IgD-negative memory B cell (primary cell): ENCODE results near the gene TMEM204. TPM values are rescaled to one million over a fixed set of nuclear protein-coding genes. Genes with fewer than 3 reads are reported as not detected.

ENCODE experiments used
- H3K27ac Mint-ChIP-seq, 3 donors: one replicate each; pipeline ENCODE4 v1.8.0; 2020 to 2022; ENCODE audit warnings: mild to moderate bottlenecking in 3 of 3, mixed read lengths in 3 of 3, moderate library complexity in 1 of 3
- H3K27me3 Mint-ChIP-seq: one replicate; pipeline ENCODE4 v1.8.0; 2021; ENCODE audit warnings: mixed read lengths
- H3K36me3 Mint-ChIP-seq: one replicate; pipeline ENCODE4 v1.8.0; 2020; ENCODE audit warnings: mild to moderate bottlenecking, mixed read lengths
- H3K4me1 Mint-ChIP-seq, 3 donors: one replicate each; pipeline ENCODE4 v1.8.0; 2020 to 2022; ENCODE audit warnings: mixed read lengths in 3 of 3, mild to moderate bottlenecking in 1 of 3
- H3K4me3 Mint-ChIP-seq, 4 donors: one replicate each; pipeline ENCODE4 v1.8.0; 2020 to 2022; ENCODE audit warnings: mild to moderate bottlenecking in 4 of 4, mixed read lengths in 4 of 4, moderate library complexity in 3 of 4
- H3K9me3 Mint-ChIP-seq, 3 donors: one replicate each; pipeline ENCODE4 v1.8.0; 2020 to 2021; ENCODE audit warnings: mixed read lengths in 3 of 3, mild to moderate bottlenecking in 1 of 3
- polyA plus RNA-seq: library from polyadenylated mRNA; unstranded; fragments of 300-500 nt; fragmentation: Illumina TruSeq; gene quantifications from one replicate; pipeline ENCODE4 v1.2.3, GENCODE V29; 2021

TMEM204 gene
- 2.9 TPM for polyA plus RNA-seq

DNA sequence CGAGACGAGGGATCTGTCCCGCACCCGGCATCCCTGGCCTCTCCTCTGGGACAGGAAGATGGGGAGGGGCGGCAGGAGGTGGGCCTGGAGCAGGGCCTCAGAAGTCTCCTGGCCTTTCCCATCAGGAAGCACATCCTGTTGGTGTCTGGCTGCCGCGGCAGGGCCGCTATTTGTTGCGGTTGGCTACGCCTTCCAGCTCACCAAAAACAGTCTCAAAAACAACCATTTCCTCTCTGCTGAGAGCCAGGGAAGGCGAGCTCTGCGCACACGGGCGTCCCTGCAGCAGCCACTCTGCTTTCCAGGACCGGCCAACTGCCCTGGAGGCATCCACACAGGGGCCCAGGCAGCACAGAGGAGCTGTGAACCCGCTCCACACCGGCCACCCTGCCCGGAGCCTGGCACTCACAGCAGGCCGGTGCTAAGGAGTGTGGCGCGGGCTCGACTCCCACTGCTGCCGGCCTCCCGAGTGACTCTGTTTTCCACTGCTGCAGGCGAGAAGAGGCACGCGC is at the start of gene TMEM204:
TMEM204 (plus strand) TSS at position 224 of the 509 bp plus-strand sequence. CDS start 610 bp downstream, outside the sequence.
- H3K4me3 Mint-ChIP-seq = peak within 1 kb of the TSS in 3 of 4 donors; percentile 71 to 95 (median 89)
- H3K27ac Mint-ChIP-seq = peak within 1 kb of the TSS in 1 of 3 donors; percentile 78
- H3K27me3 Mint-ChIP-seq = no peaks in the 10 kb centered on the region
- H3K36me3 Mint-ChIP-seq = peaks cover 1% of the 10 kb centered on the region
- H3K9me3 Mint-ChIP-seq = no peaks in the 10 kb centered on the region
- H3K4me1 Mint-ChIP-seq = peaks cover 9 to 14% (median 14%) of the 10 kb centered on the region in 3 donors

DNA sequence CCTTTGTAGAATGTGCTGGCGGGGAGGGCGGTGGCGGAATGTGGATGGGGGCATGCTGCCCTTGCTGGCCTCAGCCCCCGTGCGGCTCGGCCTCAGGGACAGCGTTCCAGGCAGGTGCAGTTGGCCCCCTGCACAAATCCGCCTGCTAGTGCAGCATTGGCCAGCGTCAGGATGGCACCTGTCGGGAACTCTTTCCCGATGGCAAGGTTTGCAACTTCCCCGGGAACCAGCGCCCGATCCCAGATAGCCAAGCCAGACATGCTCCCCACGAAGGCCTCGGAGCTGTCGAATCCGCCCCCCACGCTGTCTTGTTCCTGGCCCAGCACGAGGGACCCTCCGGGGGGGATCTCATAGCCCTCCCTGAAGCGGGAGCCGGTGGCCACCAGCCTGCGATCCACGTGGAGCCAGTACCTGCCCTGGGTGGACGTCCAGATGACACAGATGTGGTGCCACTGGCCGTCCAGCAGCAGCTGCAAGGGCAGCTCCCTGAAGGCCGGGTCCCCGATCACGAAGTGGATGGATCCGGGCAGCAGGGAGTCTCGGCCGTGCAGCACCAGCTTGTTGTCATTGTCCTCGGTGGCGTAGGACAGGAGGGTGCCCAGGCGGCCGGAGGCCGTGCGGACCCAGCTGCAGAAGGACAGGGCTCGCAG is 47.5 kb upstream of the TMEM204 start:
- Mint-ChIP-seq H3K4me3 (no peak overlapping the region), H3K36me3 (no peaks in the 10 kb centered on the region), H3K4me1 (peaks cover 0 to 17% (median 7%) of the 10 kb centered on the region in 3 donors), H3K27me3 (no peaks in the 10 kb centered on the region), H3K27ac (no peak overlapping the region), H3K9me3 (no peaks in the 10 kb centered on the region)

DNA sequence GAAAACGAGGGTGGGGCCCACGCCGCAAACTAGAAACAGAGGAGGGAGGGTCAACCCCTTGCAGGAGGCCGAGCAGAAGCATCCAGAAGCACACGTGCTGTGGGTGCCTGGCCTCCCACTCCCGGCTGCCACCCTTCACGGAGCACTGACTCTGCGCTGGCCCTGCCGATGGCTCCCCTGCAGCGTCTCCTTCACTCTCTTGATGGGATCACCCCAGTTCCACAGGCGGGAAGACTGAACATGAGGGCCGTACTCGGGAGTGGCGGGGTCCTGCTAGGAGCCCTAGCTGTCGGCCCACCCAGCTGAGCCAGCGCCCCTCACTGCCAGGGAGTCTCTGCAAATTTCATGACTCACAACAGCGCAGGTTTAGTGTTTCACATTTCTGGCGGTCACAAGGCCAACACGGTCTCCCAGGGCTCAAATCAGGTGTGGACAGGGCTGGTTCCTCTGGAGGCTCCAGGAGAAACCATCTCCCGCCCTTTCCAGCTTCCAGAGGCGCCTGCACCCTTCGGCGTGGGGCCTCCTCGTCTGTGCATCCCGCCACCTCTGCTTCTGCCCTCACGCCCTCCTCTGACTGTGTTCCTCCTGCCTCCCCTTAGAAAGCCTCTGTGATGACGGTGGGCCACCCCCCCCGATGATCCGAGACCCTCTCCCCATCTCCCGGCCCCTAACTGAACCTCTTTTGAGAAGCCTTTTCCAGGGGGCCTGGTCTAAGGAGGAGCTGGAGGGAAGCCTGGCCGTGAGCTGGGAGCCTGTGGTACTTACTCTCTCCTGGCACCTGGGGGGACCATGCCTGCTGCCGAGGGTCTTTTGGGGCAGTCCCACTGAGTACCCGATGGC is 46.7 kb upstream of the TMEM204 start:
- Mint-ChIP-seq H3K9me3 (no peaks in the 10 kb centered on the region), H3K4me3 (no peak overlapping the region), H3K27me3 (no peaks in the 10 kb centered on the region), H3K27ac (peak overlapping the region in 1 of 3 donors; percentile 18), H3K4me1 (peaks cover 0 to 12% (median 2%) of the 10 kb centered on the region in 3 donors), H3K36me3 (no peaks in the 10 kb centered on the region)

DNA sequence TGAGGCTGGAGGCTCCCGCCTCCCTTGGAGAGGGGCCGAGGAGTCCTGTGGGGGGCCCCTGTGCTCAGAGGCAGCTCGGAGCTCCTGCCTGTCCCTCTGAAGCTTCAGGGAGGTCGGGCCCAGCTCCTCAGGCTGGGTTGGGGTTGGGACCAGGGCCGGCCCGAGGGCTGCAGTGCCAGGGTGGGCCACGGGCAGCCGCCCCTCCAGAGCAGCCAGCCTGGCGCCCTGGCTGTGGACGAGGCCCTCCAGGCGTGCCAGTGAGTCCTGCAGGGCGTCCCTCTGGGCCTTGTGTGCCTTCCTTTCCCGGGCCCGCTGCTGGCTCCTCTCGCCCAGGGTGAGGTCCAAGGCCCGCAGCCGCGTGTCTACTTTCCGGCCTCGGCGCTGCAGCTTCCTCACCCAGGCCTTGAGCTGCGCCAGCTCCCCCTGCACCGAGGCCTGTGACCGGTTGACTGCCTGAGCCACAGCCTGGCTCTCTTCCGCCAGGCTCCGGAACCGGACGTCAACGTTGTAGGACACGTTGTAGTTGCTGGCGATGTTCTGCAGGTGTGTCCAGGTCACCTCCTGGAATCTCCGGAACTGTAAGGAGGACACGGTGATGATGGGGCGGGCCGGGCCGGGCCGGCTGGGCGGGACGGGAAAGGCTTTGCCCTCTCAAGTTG is 45.9 kb upstream of the TMEM204 start:
- Mint-ChIP-seq H3K36me3 (no peaks in the 10 kb centered on the region), H3K27me3 (no peaks in the 10 kb centered on the region), H3K4me3 (no peak overlapping the region), H3K9me3 (no peaks in the 10 kb centered on the region), H3K4me1 (peaks cover 5 to 9% (median 5%) of the 10 kb centered on the region in 3 donors), H3K27ac (no peak overlapping the region)

DNA sequence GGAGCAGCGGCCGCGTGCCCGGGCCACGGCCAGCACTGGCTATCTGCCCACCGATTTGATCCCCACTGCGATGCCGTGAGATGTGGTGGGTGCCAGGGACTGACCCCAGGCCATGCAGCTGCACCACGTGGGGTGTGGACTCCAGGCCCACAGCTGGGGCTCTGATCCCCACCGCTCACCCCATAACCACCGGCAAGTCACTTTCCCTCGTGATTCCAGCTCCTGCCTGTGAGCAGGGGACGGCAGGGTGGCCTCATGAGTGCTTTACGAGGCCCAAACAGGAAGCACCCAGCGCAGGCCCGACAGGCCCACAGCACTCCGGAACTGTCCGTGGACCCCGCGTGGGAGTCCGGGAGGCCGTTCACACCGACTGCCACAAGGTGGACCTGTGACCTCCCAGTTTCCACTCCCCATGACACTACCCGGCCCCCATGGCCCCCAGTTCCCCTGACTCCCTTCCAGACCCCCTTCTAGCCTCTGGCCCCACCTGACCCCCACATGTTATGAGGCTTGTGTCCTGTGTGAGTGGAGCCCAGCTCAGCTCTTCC is 45.3 kb upstream of the TMEM204 start:
- Mint-ChIP-seq H3K9me3 (no peaks in the 10 kb centered on the region), H3K4me1 (peaks cover 10 to 12% (median 10%) of the 10 kb centered on the region in 3 donors), H3K27ac (peak overlapping the region in 1 of 3 donors; percentile 45), H3K27me3 (no peaks in the 10 kb centered on the region), H3K4me3 (no peak overlapping the region), H3K36me3 (peaks cover 1% of the 10 kb centered on the region)

DNA sequence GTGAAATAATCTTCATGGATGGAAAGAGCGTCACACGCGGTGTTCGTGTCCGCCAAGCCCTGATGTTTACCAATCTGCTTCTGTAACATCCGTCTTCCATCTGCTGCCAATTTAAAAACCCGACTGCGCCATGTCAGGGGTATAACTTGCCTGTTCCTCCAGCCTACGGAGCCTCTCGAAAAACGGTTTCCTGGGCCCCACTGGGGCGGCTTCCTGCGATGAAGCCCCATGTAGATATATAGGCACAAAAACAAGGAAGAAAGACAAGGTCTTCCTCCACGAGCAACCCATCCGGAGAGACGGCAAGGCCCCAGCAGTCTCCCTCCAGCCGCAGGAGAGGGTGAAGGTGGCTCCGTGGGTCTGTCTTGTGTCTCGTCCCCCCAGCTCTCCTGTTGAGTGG is 44.8 kb upstream of the TMEM204 start, which contains the start of gene PTX4:
PTX4 (minus strand) TSS at position 326 of the 400 bp plus-strand sequence; CDS start at position 291, 35 bp downstream.
- peak within 1 kb of the TSS in 2 of 3 donors; percentile 45 to 77 for H3K27ac Mint-ChIP-seq
- H3K9me3 Mint-ChIP-seq = no peaks in the 10 kb centered on the region
- H3K27me3 Mint-ChIP-seq = no peaks in the 10 kb centered on the region
- H3K4me1 Mint-ChIP-seq = peaks cover 10 to 12% (median 10%) of the 10 kb centered on the region in 3 donors
- peak within 1 kb of the TSS in 1 of 4 donors; percentile 28 for H3K4me3 Mint-ChIP-seq
- H3K36me3 Mint-ChIP-seq = peaks cover 1% of the 10 kb centered on the region

DNA sequence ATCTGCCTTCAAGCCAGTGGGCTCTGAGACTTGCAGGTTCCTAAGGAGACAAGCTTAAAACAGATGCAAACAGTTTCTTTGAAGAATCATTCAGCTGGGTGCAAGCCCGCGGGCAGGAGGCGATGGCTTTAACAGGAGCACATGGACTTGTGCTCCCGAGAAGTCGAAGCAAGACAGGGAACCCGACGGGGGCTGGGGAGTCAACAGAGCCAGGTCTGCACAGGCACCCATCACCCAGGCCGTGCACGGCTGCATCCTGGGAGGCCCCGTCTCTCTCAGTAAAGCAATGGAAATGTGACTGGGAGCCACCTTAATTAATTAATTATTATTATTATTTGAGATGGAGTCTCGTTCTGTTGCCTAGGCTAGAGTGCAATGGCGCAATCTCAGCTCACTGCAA is 44.4 kb upstream of the TMEM204 start:
- Mint-ChIP-seq H3K27me3 (no peaks in the 10 kb centered on the region), H3K9me3 (no peaks in the 10 kb centered on the region), H3K4me3 (no peak overlapping the region), H3K27ac (peak overlapping the region in 1 of 3 donors; percentile 77), H3K36me3 (peaks cover 1% of the 10 kb centered on the region), H3K4me1 (peaks cover 8 to 10% (median 10%) of the 10 kb centered on the region in 3 donors)

DNA sequence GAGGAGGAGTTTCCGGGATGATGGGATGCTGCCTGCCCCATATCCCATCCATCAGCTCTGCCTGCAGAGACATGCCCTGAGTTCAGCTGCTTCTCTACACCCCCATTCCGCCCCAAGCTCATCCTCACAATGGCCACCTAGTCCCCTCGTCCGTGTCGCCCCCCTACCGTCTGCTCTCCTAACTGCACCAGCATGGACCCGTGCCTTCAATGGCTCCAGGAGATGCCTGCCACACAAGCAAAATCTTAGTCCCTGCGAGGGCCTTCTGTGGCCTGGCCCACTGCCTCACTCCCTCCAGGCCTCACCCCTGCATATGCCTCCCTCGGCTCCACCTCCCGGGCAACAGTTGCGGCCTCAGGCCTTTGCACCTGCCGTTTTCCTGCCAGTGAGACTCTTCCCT is 42.1 kb upstream of the TMEM204 start:
- Mint-ChIP-seq H3K27ac (peak overlapping the region in 1 of 3 donors; percentile 39), H3K9me3 (no peaks in the 10 kb centered on the region), H3K4me3 (peak overlapping the region in 2 of 4 donors; percentile 69 to 73), H3K4me1 (peaks cover 10 to 12% (median 11%) of the 10 kb centered on the region in 3 donors), H3K27me3 (no peaks in the 10 kb centered on the region), H3K36me3 (peaks cover 1% of the 10 kb centered on the region)

DNA sequence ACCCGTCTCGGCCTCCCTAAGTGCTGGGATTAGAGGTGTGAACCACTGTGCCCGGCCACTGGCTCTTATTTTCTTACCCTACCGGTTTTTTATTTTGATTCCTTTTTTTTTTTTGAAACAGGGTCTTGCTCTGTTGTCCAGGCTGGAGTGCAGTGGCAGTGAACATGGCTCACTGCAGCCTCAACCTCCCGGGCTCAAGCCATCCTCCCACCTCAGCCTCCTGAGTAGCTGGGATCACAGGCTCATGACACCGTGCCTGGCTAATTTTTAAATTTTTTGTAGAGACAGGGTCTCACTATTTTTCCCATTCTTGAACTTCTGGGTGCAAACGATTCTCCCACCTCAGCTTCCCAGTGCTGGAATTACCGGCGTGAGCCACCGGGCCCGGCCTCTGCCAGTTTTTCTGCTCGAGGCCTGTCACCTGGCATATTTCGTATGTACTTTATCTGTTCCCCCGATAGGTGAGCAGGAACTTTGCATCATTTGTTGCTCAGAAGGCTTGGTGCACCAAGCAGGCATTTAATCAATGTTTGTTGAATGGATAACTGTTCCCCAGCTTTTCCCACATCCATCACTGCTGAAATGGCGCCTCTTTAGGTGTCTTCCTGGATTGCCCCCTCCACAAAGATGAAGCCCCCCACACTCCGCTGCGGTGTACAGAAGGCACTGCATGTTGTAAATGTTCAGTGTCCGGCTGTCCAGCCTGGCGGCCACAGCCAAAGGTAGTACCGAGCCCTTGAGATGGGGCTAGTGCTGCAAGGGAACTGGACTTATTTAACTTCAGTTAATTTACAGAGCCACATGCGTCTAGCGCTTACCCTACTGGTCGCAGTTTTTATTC is 41.2 kb upstream of the TMEM204 start:
- Mint-ChIP-seq H3K4me3 (peak overlapping the region; percentile 87 to 99 (median 96)), H3K4me1 (peaks cover 10 to 12% (median 11%) of the 10 kb centered on the region in 3 donors), H3K9me3 (no peaks in the 10 kb centered on the region), H3K27me3 (no peaks in the 10 kb centered on the region), H3K27ac (peak overlapping the region; percentile 90 to 99 (median 99)), H3K36me3 (peaks cover 1% of the 10 kb centered on the region)

DNA sequence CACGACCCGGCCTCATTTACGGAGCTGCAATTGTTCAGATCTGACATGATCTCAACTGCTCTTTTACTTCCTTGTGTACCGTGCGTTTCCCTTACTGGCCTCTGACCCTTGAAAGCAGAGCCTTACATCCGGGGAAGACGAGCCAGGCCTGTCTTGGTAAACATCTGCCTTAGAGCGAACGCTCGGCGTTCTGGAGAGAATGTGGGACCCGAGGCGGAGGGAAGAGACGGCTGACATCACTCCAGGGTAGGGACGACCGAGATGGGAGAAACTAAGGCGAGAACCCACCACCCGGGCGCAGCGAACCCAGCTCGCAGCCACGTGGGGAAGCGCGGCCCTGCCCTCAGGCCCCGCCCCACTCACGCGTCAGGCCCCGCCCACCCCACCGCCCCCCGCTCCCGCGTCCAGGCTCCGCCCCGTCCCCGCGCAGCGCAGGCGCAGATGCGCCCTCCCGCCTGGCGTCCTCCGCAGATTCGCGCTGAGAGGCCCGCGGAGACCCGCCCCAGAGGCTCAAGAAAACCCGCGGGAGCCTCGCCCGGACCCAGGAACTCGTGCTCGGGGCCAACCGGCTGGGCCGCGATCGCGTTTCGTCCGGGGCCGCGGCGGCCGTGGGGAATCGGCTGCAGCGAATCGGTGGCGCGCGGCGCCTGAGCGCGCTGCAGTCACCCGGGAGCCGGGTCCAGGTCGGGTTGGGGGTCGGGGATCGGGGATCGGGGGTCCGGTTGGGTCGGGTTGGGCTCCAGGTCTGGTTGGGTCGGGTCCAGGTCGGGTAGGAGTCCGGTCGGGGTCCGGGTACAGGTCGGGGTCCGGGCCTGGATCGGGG is 40.3 kb upstream of the TMEM204 start, which contains the start of gene TELO2:
TELO2 (plus strand) TSS at position 438 of the 823 bp plus-strand sequence. CDS start 922 bp downstream, outside the sequence.
- peaks cover 10 to 12% (median 11%) of the 10 kb centered on the region in 3 donors for H3K4me1 Mint-ChIP-seq
- H3K27me3 Mint-ChIP-seq = no peaks in the 10 kb centered on the region
- H3K27ac Mint-ChIP-seq = peak within 1 kb of the TSS; percentile 90 to 99 (median 99)
- H3K36me3 Mint-ChIP-seq = peaks cover 1% of the 10 kb centered on the region
- H3K4me3 Mint-ChIP-seq = peak within 1 kb of the TSS; percentile 87 to 99 (median 96)
- no peaks in the 10 kb centered on the region for H3K9me3 Mint-ChIP-seq

DNA sequence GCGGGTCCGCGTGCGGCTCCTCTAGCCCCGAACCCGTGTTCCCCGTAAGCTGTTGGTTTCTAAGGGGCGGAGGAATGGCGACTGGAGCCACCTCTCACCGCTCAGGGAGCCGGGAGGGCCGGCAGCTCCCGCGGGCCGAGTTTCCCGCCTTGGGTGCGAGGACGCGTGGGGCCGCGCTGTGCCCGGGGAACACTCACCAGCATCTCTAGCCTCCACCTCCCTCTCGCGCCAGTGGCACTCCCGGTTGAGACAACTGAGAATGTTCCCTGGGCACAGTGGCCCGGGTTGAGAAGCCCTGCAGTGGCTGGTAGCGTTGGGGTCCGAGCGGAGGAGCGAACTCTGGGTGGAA is 39.7 kb upstream of the TMEM204 start:
- H3K27me3 Mint-ChIP-seq = no peaks in the 10 kb centered on the region

DNA sequence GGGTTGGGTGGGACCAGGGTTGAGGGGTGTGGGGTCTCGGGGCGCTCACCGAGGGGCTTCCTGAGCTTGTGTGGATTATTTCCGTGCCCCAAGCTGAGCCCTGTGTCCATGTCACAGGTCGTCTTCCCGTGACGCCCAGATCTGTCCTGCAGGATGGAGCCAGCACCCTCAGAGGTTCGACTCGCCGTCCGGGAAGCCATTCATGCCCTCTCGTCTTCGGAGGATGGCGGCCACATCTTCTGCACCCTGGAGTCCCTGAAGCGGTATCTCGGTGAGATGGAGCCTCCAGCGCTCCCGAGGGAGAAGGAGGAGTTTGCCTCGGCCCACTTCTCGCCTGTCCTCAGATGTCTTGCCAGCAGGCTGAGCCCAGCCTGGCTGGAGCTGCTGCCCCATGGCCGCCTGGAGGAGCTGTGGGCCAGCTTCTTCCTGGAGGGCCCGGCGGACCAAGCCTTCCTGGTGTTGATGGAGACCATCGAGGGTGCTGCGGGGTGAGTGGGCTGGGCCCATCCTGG is 39.3 kb upstream of the TMEM204 start:
- Mint-ChIP-seq H3K4me3 (peak overlapping the region; percentile 85 to 99 (median 90)), H3K27me3 (no peaks in the 10 kb centered on the region), H3K9me3 (no peaks in the 10 kb centered on the region)

More for the DNA sequence above, 39.7 kb upstream of the TMEM204 start:
- Mint-ChIP-seq H3K4me1 (peaks cover 10 to 12% (median 11%) of the 10 kb centered on the region in 3 donors), H3K27ac (peak overlapping the region in 2 of 3 donors; percentile 86 to 90), H3K36me3 (peaks cover 3% of the 10 kb centered on the region), H3K9me3 (no peaks in the 10 kb centered on the region), H3K4me3 (peak overlapping the region; percentile 85 to 99 (median 90))

More for the DNA sequence above, 39.3 kb upstream of the TMEM204 start:
- Mint-ChIP-seq H3K36me3 (peaks cover 4% of the 10 kb centered on the region), H3K4me1 (peaks cover 10 to 12% (median 11%) of the 10 kb centered on the region in 3 donors), H3K27ac (peak overlapping the region in 2 of 3 donors; percentile 86 to 90)
